ENCODE data around the gene OSBPL1A.

OSBPL1A gene

GRCh38 chr18:24214144-24214543, 183.5 kb downstream of the OSBPL1A start:
- Histone ChIP-seq H3K27ac (ENCODE audit: low read depth, low read length) (no peak overlapping the region), H3K9ac (ENCODE audit: low read length) (no peak overlapping the region), H3F3A (ENCODE audit: insufficient read depth) (no peaks in the 10 kb centered on the region), H2AFZ (ENCODE audit: low read depth, low read length, severe bottlenecking) (no peak overlapping the region), H3K27me3 (ENCODE audit: low read length) (no peaks in the 10 kb centered on the region), H3K4me3 (ENCODE audit: insufficient read depth, low read length, poor library complexity, severe bottlenecking) (no peak overlapping the region), H4K20me1 (ENCODE audit: low read depth, low read length) (no peaks in the 10 kb centered on the region), H3K36me3 (ENCODE audit: low read length) (no peaks in the 10 kb centered on the region), H3K4me2 (ENCODE audit: low read depth, low read length, poor library complexity, severe bottlenecking) (no peak overlapping the region), H3K9me3 (ENCODE audit: insufficient read depth, low read length) (no peaks in the 10 kb centered on the region), H3K9me2 (replicated peaks; ENCODE audit: insufficient read depth, low read length) (no peaks in the 10 kb centered on the region), H3K79me2 (ENCODE audit: insufficient read depth, low read length) (no peaks in the 10 kb centered on the region)
- TF ChIP-seq EZH2phosphoT487 (conservative IDR thresholded peaks at IDR 0.05; ENCODE audit: low read length) = no peak
- TF ChIP-seq, protein P1, sequence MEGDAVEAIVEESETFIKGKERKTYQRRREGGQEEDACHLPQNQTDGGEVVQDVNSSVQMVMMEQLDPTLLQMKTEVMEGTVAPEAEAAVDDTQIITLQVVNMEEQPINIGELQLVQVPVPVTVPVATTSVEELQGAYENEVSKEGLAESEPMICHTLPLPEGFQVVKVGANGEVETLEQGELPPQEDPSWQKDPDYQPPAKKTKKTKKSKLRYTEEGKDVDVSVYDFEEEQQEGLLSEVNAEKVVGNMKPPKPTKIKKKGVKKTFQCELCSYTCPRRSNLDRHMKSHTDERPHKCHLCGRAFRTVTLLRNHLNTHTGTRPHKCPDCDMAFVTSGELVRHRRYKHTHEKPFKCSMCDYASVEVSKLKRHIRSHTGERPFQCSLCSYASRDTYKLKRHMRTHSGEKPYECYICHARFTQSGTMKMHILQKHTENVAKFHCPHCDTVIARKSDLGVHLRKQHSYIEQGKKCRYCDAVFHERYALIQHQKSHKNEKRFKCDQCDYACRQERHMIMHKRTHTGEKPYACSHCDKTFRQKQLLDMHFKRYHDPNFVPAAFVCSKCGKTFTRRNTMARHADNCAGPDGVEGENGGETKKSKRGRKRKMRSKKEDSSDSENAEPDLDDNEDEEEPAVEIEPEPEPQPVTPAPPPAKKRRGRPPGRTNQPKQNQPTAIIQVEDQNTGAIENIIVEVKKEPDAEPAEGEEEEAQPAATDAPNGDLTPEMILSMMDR (IDR thresholded peaks at IDR 0.05; ENCODE audit: insufficient read depth, low read length, poor library complexity, severe bottlenecking) = no peak

GRCh38 chr18:24212939-24213338, 184.7 kb downstream of the OSBPL1A start:
- Histone ChIP-seq H2AFZ (ENCODE audit: low read depth, low read length, severe bottlenecking) (no peak overlapping the region), H3K36me3 (ENCODE audit: low read length) (no peaks in the 10 kb centered on the region), H3K27me3 (ENCODE audit: low read length) (no peaks in the 10 kb centered on the region), H3K27ac (ENCODE audit: low read depth, low read length) (no peak overlapping the region), H3K9me2 (replicated peaks; ENCODE audit: insufficient read depth, low read length) (no peaks in the 10 kb centered on the region), H3K9ac (ENCODE audit: low read length) (no peak overlapping the region), H3K4me3 (ENCODE audit: insufficient read depth, low read length, poor library complexity, severe bottlenecking) (no peak overlapping the region), H3K79me2 (ENCODE audit: insufficient read depth, low read length) (no peaks in the 10 kb centered on the region), H3K9me3 (ENCODE audit: insufficient read depth, low read length) (no peaks in the 10 kb centered on the region), H3F3A (ENCODE audit: insufficient read depth) (no peaks in the 10 kb centered on the region), H4K20me1 (ENCODE audit: low read depth, low read length) (no peaks in the 10 kb centered on the region), H3K4me2 (ENCODE audit: low read depth, low read length, poor library complexity, severe bottlenecking) (no peak overlapping the region)
- TF ChIP-seq EZH2phosphoT487 (conservative IDR thresholded peaks at IDR 0.05; ENCODE audit: low read length) = no peak
- TF ChIP-seq, protein P1 (IDR thresholded peaks at IDR 0.05; ENCODE audit: insufficient read depth, low read length, poor library complexity, severe bottlenecking) = no peak

DNA sequence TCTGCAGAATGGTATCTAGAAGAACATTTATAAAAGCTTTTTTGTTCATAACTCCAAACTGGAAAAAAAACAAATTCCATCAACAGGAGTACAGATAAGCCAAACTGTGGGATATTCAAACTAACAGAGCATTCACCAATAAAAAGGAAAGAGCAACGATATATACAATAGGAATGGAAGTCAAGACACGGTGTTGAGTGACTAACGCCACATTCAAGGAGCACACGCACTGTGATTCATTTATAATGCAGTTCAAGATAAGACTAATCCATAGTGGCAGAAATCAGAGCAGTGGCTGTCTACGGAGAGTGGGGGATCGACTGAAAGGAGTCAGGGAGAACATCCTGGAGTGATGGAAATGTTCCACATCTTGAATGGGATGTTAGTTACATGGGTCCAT, 188.1 kb downstream of the OSBPL1A start:
- Histone ChIP-seq H2AFZ (ENCODE audit: low read depth, low read length, severe bottlenecking) (no peak overlapping the region), H3K9me2 (replicated peaks; ENCODE audit: insufficient read depth, low read length) (no peaks in the 10 kb centered on the region), H3F3A (ENCODE audit: insufficient read depth) (no peaks in the 10 kb centered on the region), H3K4me2 (ENCODE audit: low read depth, low read length, poor library complexity, severe bottlenecking) (no peak overlapping the region), H3K4me3 (ENCODE audit: insufficient read depth, low read length, poor library complexity, severe bottlenecking) (no peak overlapping the region), H3K27ac (ENCODE audit: low read depth, low read length) (no peak overlapping the region), H3K36me3 (ENCODE audit: low read length) (no peaks in the 10 kb centered on the region), H3K9ac (ENCODE audit: low read length) (no peak overlapping the region), H3K79me2 (ENCODE audit: insufficient read depth, low read length) (no peaks in the 10 kb centered on the region), H3K9me3 (ENCODE audit: insufficient read depth, low read length) (no peaks in the 10 kb centered on the region), H4K20me1 (ENCODE audit: low read depth, low read length) (no peaks in the 10 kb centered on the region), H3K27me3 (ENCODE audit: low read length) (no peaks in the 10 kb centered on the region)
- TF ChIP-seq, protein P1 (IDR thresholded peaks at IDR 0.05; ENCODE audit: insufficient read depth, low read length, poor library complexity, severe bottlenecking) = no peak
- no peak for TF ChIP-seq EZH2phosphoT487 (conservative IDR thresholded peaks at IDR 0.05; ENCODE audit: low read length)

All from SU-DHL-6 (cell line).